Measurements from ENCODE around the gene TTC29.
A peak's percentile ranks its signal among the peaks of the same experiment; 100 is the strongest.

TTC29 gene, protein sequence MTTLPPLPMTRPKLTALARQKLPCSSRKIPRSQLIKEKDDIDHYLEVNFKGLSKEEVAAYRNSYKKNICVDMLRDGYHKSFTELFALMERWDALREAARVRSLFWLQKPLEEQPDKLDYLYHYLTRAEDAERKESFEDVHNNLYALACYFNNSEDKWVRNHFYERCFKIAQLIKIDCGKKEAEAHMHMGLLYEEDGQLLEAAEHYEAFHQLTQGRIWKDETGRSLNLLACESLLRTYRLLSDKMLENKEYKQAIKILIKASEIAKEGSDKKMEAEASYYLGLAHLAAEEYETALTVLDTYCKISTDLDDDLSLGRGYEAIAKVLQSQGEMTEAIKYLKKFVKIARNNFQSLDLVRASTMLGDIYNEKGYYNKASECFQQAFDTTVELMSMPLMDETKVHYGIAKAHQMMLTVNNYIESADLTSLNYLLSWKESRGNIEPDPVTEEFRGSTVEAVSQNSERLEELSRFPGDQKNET

DNA sequence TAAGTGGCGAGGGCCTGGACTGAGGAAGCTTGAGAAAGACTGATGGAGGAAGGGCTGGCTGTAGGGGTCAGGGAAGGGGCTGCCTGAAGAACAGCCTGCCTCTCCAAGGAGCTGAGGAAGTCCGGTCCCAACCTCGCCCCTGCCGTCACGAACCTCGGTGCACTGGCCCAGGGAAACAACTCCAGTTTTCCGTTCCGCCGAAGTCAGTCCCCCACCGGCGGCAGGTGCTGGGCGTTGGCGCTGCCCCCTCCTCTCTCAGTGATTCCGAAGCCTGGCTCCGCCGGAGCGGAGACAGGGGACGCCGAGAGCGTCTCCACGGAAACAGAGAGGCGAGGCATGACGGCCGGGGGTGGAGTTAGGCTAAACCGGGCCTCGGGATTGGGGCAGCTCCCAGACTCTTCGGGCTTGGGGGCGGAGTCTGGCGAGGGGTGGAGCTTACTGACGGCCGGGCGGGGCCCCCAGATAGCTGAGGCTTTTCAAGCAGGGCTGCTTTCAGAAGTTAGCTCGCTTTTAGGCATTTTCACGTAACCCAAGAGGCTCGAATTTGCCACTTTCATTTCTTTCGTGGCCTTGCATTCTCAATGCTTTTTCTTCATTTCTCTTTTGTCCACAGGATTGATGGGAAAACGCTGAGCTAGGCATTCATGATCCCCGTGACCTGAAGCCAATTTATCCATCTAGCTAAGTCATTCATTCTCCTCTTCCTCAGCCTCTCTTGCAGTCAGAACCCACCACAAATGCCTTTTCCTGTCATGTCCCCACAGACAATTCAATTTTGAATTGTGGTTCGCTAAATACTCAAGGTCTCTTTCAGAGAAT is at the start of gene TTC29:
TSS of gene TTC29 (minus strand) at position 309 of the 819 bp plus-strand sequence. CDS start 5,969 bp downstream, outside the sequence.
- Histone ChIP-seq H3K36me3 (ENCODE audit: insufficient read depth, low read length) (no peaks in the 10 kb centered on the region), H3K9me3 (ENCODE audit: low read length) (no peaks in the 10 kb centered on the region), H3K27ac (ENCODE audit: low read depth, low read length, poor library complexity, severe bottlenecking) (no peak within 1 kb of the TSS), H3K79me2 (ENCODE audit: insufficient read depth, low read length) (no peaks in the 10 kb centered on the region), H3K9ac (ENCODE audit: low read length) (no peak within 1 kb of the TSS), H3K4me2 (ENCODE audit: low read length) (peak within 1 kb of the TSS; percentile 35; the same call in 1 of the 2 replicates), H3K9me2 (ENCODE audit: low read depth, low read length) (no peaks in the 10 kb centered on the region), H3K4me1 (ENCODE audit: insufficient read depth, low read length, severe bottlenecking) (no peaks in the 10 kb centered on the region), H4K20me1 (ENCODE audit: insufficient read depth, low read length) (no peaks in the 10 kb centered on the region), H2AFZ (ENCODE audit: low read length) (no peak within 1 kb of the TSS), H3F3A (ENCODE audit: insufficient read depth, low read length) (no peaks in the 10 kb centered on the region), H3K4me3 (ENCODE audit: low read depth, low read length, poor library complexity, severe bottlenecking) (peak within 1 kb of the TSS; percentile 15), H3K27me3 (ENCODE audit: insufficient read depth, low read length) (no peaks in the 10 kb centered on the region)
- TF ChIP-seq CTCF (IDR thresholded peaks at IDR 0.05; ENCODE audit: low read length) (no peak), EZH2 (IDR thresholded peaks at IDR 0.05; ENCODE audit: borderline replicate concordance, low read length) (no peak)

- Histone ChIP-seq H3K27ac (ENCODE audit: low read depth, low read length, poor library complexity, severe bottlenecking) (no peak overlapping the region), H3K9me2 (ENCODE audit: low read depth, low read length) (no peaks in the 10 kb centered on the region), H3K36me3 (ENCODE audit: insufficient read depth, low read length) (no peaks in the 10 kb centered on the region), H3K27me3 (ENCODE audit: insufficient read depth, low read length) (no peaks in the 10 kb centered on the region), H3K4me1 (ENCODE audit: insufficient read depth, low read length, severe bottlenecking) (no peaks in the 10 kb centered on the region), H3K4me2 (ENCODE audit: low read length) (no peak overlapping the region), H2AFZ (ENCODE audit: low read length) (no peak overlapping the region), H3K79me2 (ENCODE audit: insufficient read depth, low read length) (no peaks in the 10 kb centered on the region), H3F3A (ENCODE audit: insufficient read depth, low read length) (no peaks in the 10 kb centered on the region), H3K9me3 (ENCODE audit: low read length) (no peaks in the 10 kb centered on the region), H3K9ac (ENCODE audit: low read length) (no peak overlapping the region), H3K4me3 (ENCODE audit: low read depth, low read length, poor library complexity, severe bottlenecking) (no peak overlapping the region), H4K20me1 (ENCODE audit: insufficient read depth, low read length) (no peaks in the 10 kb centered on the region)
- TF ChIP-seq CTCF (IDR thresholded peaks at IDR 0.05; ENCODE audit: low read length) (no peak), EZH2 (IDR thresholded peaks at IDR 0.05; ENCODE audit: borderline replicate concordance, low read length) (no peak)
Measured at GRCh38 chr4:146981651-146982050, 36.0 kb upstream of the TTC29 start.

DNA sequence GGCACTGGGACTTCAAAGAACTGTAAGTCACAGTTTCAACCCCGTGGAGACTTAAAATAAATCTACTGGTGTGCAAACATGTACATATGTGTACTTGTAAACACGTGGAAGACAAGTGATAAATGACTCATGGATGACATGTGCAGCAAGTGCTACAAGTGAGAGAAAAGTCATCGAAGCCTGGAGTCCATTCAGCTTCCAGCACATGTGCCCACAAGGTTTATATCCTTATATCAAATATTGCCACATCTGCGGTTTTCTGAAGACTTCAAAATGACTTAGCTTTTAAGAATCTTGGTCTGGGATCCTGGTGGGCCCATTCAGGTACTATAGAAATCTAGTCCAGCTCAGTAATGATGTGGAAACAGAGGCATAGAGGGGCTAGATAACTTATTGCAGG is 33.0 kb upstream of the TTC29 start:
- H3K9me3 ChIP-seq (ENCODE audit: low read length): no peaks in the 10 kb centered on the region
- no peak overlapping the region for H3K27ac ChIP-seq (ENCODE audit: low read depth, low read length, poor library complexity, severe bottlenecking)
- no peaks in the 10 kb centered on the region for H3K27me3 ChIP-seq (ENCODE audit: insufficient read depth, low read length)
- no peak overlapping the region for H3K4me3 ChIP-seq (ENCODE audit: low read depth, low read length, poor library complexity, severe bottlenecking)
- no peaks in the 10 kb centered on the region for H3K9me2 ChIP-seq (ENCODE audit: low read depth, low read length)
- H2AFZ ChIP-seq (ENCODE audit: low read length): no peak overlapping the region
- H3F3A ChIP-seq (ENCODE audit: insufficient read depth, low read length): no peaks in the 10 kb centered on the region
- H3K9ac ChIP-seq (ENCODE audit: low read length): no peak overlapping the region
- no peaks in the 10 kb centered on the region for H4K20me1 ChIP-seq (ENCODE audit: insufficient read depth, low read length)
- no peak overlapping the region for H3K4me2 ChIP-seq (ENCODE audit: low read length)
- H3K36me3 ChIP-seq (ENCODE audit: insufficient read depth, low read length): no peaks in the 10 kb centered on the region
- H3K79me2 ChIP-seq (ENCODE audit: insufficient read depth, low read length): no peaks in the 10 kb centered on the region
- H3K4me1 ChIP-seq (ENCODE audit: insufficient read depth, low read length, severe bottlenecking): no peaks in the 10 kb centered on the region
- TF ChIP-seq EZH2 (IDR thresholded peaks at IDR 0.05; ENCODE audit: borderline replicate concordance, low read length) (no peak), CTCF (IDR thresholded peaks at IDR 0.05; ENCODE audit: low read length) (no peak)
